PC-3 (cell line): ENCODE data around the gene ANP32A. TPM values are rescaled to one million over a fixed set of nuclear protein-coding genes. Genes with fewer than 3 reads are reported as not detected.

Experiments used
- ATAC-seq: fragments of 200-7000 bp; cut with Tn5 transposase; 2 replicates; pipeline ENCODE4 v1.9.1; 2020; ENCODE audit warnings: mild to moderate bottlenecking, moderate library complexity
- BruUV-seq: library from RNA; stranded (reverse); fragments of 400-500 nt; replicated peaks from 2 replicates; lab custom pipeline; 2021; lab: Mats Ljungman, UMichigan
- CTCF ChIA-PET: fragments of 300-600 bp; sonication (Branson Sonifier 250); formaldehyde crosslinking; loops from one replicate; lab custom pipeline; 2022; ENCODE audit warnings: antibody characterized with exemption; lab: Charles Lee
- POLR2A ChIA-PET: fragments of 300-600 bp; sonication (Branson Sonifier 250); formaldehyde crosslinking; loops from one replicate; lab custom pipeline; 2022; ENCODE audit warnings: antibody characterized with exemption; ENCODE audit not compliant: unreplicated experiment; lab: Charles Lee
- DNase-seq: peaks from one replicate; pipeline ENCODE4 v3.0.0-alpha.2; 2015
- H2AFZ ChIP-seq: fragments of 300-600 bp; sonication (generic); 2 replicates; pipeline ENCODE4 v1.6.0; 2016; ENCODE audit warnings: antibody characterized with exemption, low read length
- H3F3A ChIP-seq: fragments of 300-600 bp; sonication (generic); one replicate; pipeline ENCODE4 v1.6.0; 2017; ENCODE audit warnings: antibody characterized with exemption, low read length, control low read depth, mild to moderate bottlenecking; ENCODE audit not compliant: unreplicated experiment
- H3K27ac ChIP-seq: fragments of 300-600 bp; sonication (generic); 2 replicates; pipeline ENCODE4 v1.5.1; 2016; ENCODE audit warnings: mild to moderate bottlenecking, low read length
- H3K27me3 ChIP-seq: fragments of 300-600 bp; sonication (generic); 2 replicates; pipeline ENCODE4 v1.6.1; 2016; ENCODE audit warnings: low read length, mixed read lengths
- H3K36me3 ChIP-seq: fragments of 300-600 bp; sonication (generic); 2 replicates; pipeline ENCODE4 v1.6.1; 2016; ENCODE audit warnings: low read depth, mixed run types, low read length, mixed read lengths
- H3K4me1 ChIP-seq: fragments of 300-600 bp; sonication (generic); 2 replicates; pipeline ENCODE4 v1.5.1; 2016; ENCODE audit warnings: low read length; ENCODE audit not compliant: insufficient read depth
- H3K4me2 ChIP-seq: fragments of 300-600 bp; sonication (generic); 2 replicates; pipeline ENCODE4 v1.6.0; 2016; ENCODE audit warnings: low read length
- H3K4me3 ChIP-seq: fragments of 300-600 bp; sonication (generic); 2 replicates; pipeline ENCODE4 v1.5.1; 2016; ENCODE audit warnings: mild to moderate bottlenecking, low read length, mixed read lengths
- H3K79me2 ChIP-seq: fragments of 300-600 bp; sonication (generic); 2 replicates; pipeline ENCODE4 v1.6.1; 2017; ENCODE audit warnings: low read length, mixed read lengths
- H3K9ac ChIP-seq: fragments of 300-600 bp; sonication (generic); 2 replicates; pipeline ENCODE4 v1.6.0; 2016; ENCODE audit warnings: mild to moderate bottlenecking, low read length
- H3K9me2 ChIP-seq: fragments of 300-600 bp; sonication (generic); replicated peaks from 2 replicates; pipeline ENCODE4 v1.6.1; 2016; ENCODE audit warnings: mixed run types, low read length, mixed read lengths
- H3K9me3 ChIP-seq: fragments of 300-600 bp; sonication (generic); 2 replicates; pipeline ENCODE4 v1.6.1; 2016; ENCODE audit warnings: low read length, mixed read lengths
- H4K20me1 ChIP-seq: fragments of 300-600 bp; sonication (generic); 2 replicates; pipeline ENCODE4 v1.6.1; 2016; ENCODE audit warnings: low read length, mixed read lengths
- CTCF ChIP-seq: fragments of 300-600 bp; sonication (generic); conservative IDR thresholded peaks from 2 replicates; pipeline ENCODE4 v1.5.1; 2017; ENCODE audit warnings: antibody characterized with exemption, low read depth, mild to moderate bottlenecking, low read length
- EZH2 ChIP-seq: fragments of 300-600 bp; sonication (generic); IDR thresholded peaks from one replicate; pipeline ENCODE4 v1.6.1; 2017; ENCODE audit warnings: antibody characterized with exemption, mild to moderate bottlenecking, low read length; ENCODE audit not compliant: unreplicated experiment
- EZH2phosphoT487 ChIP-seq: fragments of 300-600 bp; sonication (generic); IDR thresholded peaks from 2 replicates; pipeline ENCODE4 v1.6.1; 2018; ENCODE audit warnings: mild to moderate bottlenecking, antibody characterized with exemption, low read length, borderline replicate concordance
- intact Hi-C: fragments of 100-400 bp; cut with micrococcal nuclease; formaldehyde crosslinking; loops from 2 replicates; pipeline ENCODE4 v1.9.0; 2023
- total RNA-seq: library from RNA; depleted of rRNA; stranded (reverse); fragments of >200 nt; gene quantifications from 2 replicates; pipeline ENCODE4 v1.2.3, GENCODE V29; 2014

Gene ANP32A
- total RNA-seq, 1 experiment from 2014 or later: 106 TPM

GRCh38 chr15:68818066-68818768 lies 2.5 kb downstream of the ANP32A start:
- Histone ChIP-seq H3K27me3 (no peaks in the 10 kb centered on the region), H3K79me2 (peaks cover 95% of the 10 kb centered on the region), H3K9me2 (no peaks in the 10 kb centered on the region), H2AFZ (peak overlapping the region; percentile 63), H3K9me3 (no peaks in the 10 kb centered on the region), H3K4me2 (peak overlapping the region; percentile 99), H4K20me1 (peaks cover 17% of the 10 kb centered on the region; the same call in 1 of the 2 replicates), H3F3A (no peaks in the 10 kb centered on the region), H3K4me3 (peak overlapping the region; percentile 98), H3K27ac (peak overlapping the region; percentile 87), H3K36me3 (peaks cover 4% of the 10 kb centered on the region; the same call in 1 of the 2 replicates), H3K4me1 (peaks cover 27% of the 10 kb centered on the region), H3K9ac (peak overlapping the region; percentile 96)
- TF ChIP-seq EZH2 (no peak), EZH2phosphoT487 (no peak), CTCF (no peak)
- no TSS peak for BruUV-seq
- intact Hi-C loops: no loop called here
- DNase-seq (peak; percentile 62), ATAC-seq (peak; percentile 16; the same call in 1 of the 2 replicates)
- ChIA-PET CTCF (no interaction called here), POLR2A (no interaction called here)

GRCh38 chr15:68817304-68818065 lies 3.2 kb downstream of the ANP32A start:
- H3K4me3 ChIP-seq: peak overlapping the region; percentile 98
- H3K9ac ChIP-seq: peak overlapping the region; percentile 96
- H3F3A ChIP-seq: no peaks in the 10 kb centered on the region
- DNase-seq (peak; percentile 49), ATAC-seq (peak; percentile 10; the same call in 1 of the 2 replicates)
- intact Hi-C loops: no loop called here
- peak overlapping the region; percentile 87 for H3K27ac ChIP-seq
- no peak for TF ChIP-seq EZH2
- no peaks in the 10 kb centered on the region for H3K9me2 ChIP-seq
- peak overlapping the region; percentile 99 for H3K4me2 ChIP-seq
- peak overlapping the region; percentile 77 for H2AFZ ChIP-seq
- H3K27me3 ChIP-seq: no peaks in the 10 kb centered on the region
- H3K9me3 ChIP-seq: no peaks in the 10 kb centered on the region
- peaks cover 97% of the 10 kb centered on the region for H3K79me2 ChIP-seq
- peaks cover 17% of the 10 kb centered on the region; the same call in 1 of the 2 replicates for H4K20me1 ChIP-seq
- peaks cover 25% of the 10 kb centered on the region for H3K4me1 ChIP-seq
- ChIA-PET POLR2A (interaction anchor here (0.6 kb wide), 1 partner anchor 495 kb away, joined by 4 read pairs; no protein-coding TSS in a partner anchor), CTCF (no interaction called here)
- H3K36me3 ChIP-seq: peaks cover 4% of the 10 kb centered on the region; the same call in 1 of the 2 replicates
- no TSS peak for BruUV-seq

- Histone ChIP-seq H3K27me3 (no peaks in the 10 kb centered on the region), H3K27ac (peak overlapping the region; percentile 87), H3K79me2 (peaks cover 97% of the 10 kb centered on the region), H2AFZ (peak overlapping the region; percentile 77), H3K36me3 (peaks cover 4% of the 10 kb centered on the region; the same call in 1 of the 2 replicates), H3K4me3 (peak overlapping the region; percentile 98), H3K4me2 (peak overlapping the region; percentile 99), H3K9me2 (no peaks in the 10 kb centered on the region), H3K9me3 (no peaks in the 10 kb centered on the region), H3F3A (no peaks in the 10 kb centered on the region), H4K20me1 (peaks cover 21% of the 10 kb centered on the region; the same call in 1 of the 2 replicates), H3K9ac (peak overlapping the region; percentile 96), H3K4me1 (peaks cover 20% of the 10 kb centered on the region)
- POLR2A ChIA-PET: interaction anchor here (0.6 kb wide), 1 partner anchor 495 kb away, joined by 4 read pairs; no protein-coding TSS in a partner anchor
- intact Hi-C loops: no loop called here
- CTCF ChIA-PET: no interaction called here
- BruUV-seq: TSS peak; percentile 14
- no peak for ATAC-seq
- TF ChIP-seq EZH2phosphoT487 (no peak), CTCF (no peak), EZH2 (no peak)
- DNase-seq: peak; percentile 16
Observed at GRCh38 chr15:68816795-68817303, 3.8 kb downstream of the ANP32A start.
